Raji (cell line): ENCODE results near the gene RPS24.

Experiments
- POLR2A ChIP-seq: IDR thresholded peaks from 2 replicates; pipeline ENCODE4 v1.6.1; 2011; ENCODE audit warnings: low read depth, low read length, control low read depth; ENCODE audit not compliant: insufficient read depth

RPS24 gene

DNA sequence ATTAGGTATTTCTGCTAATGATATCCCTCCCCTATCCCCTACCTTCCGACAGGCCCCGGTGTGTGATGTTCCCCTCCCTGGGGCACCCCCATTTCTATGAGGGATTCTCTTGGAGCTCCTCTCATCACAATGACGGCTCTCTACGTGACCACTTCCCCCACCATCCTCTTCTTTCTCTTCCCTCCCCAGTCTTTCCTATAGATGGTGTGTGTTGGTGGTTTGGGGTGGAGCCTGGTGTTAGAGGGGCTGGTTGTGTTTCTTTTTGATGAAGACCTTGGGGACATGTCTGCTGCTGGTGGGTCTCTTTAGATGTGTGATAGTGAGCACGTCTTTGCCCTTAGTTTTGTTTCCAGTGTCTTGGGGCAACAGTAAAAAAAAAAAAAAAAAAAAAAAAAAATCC is 28.6 kb downstream of the RPS24 start:
- no peak for TF ChIP-seq POLR2A

DNA sequence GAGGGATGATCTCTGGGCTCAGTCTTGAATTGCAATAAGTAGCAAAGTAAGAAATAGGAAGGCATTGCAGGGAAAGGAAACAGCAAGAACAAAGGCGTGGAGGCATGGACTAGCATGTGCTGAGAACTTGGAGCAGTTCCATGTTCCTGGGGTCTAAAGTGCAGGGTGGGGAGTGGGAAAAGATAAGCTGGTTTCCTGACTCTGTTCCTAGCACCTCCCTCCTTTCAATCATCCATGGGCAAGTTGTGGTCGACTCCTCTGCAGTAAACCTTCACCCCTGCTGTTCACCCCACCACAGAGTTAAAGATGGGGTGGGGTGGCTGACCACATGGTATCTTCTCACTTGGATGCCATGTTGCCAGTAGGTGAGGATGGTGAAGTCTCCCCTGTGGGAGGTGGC is 29.6 kb downstream of the RPS24 start:
- TF ChIP-seq POLR2A, result no peak

DNA sequence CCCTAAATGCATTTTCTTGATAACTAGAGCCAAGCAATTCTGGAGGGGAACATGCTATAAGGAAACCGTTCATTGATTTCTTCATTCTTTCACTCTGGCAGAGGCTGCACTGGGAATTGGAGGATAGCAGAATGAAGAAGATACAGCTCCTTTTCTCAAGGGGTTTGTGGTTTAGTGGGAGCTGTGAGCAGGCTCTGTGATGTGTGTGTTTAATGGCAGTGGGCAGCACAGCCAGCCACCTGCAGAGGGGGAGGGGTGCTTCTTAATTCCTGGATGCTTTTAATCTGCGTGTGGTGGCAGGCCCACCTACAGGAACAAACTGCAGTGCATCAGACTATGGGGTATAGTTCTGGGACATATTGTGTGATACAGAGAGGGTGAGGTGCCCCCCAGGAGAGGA is 31.9 kb downstream of the RPS24 start:
- no peak for TF ChIP-seq POLR2A

DNA sequence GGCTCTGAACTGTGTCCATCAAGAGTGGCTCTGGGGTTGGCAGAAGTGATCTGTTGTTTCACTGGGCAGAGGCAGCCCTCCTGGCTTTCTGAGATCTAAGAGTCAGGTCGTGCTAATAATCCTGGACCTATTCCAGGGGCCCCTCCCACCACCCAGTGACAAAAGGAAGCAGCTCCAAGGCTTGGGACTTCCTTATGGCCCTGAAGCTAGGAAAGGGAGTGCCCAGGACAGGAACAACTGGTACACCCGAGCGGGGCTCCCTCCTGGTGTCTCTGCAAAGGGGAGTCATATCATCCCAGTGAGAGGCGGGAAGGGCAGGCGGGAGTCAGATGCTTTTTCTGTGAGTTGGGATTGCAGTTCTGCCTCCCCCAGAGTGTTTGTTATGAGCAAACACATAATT is 32.3 kb downstream of the RPS24 start:
- TF ChIP-seq POLR2A, result no peak

DNA sequence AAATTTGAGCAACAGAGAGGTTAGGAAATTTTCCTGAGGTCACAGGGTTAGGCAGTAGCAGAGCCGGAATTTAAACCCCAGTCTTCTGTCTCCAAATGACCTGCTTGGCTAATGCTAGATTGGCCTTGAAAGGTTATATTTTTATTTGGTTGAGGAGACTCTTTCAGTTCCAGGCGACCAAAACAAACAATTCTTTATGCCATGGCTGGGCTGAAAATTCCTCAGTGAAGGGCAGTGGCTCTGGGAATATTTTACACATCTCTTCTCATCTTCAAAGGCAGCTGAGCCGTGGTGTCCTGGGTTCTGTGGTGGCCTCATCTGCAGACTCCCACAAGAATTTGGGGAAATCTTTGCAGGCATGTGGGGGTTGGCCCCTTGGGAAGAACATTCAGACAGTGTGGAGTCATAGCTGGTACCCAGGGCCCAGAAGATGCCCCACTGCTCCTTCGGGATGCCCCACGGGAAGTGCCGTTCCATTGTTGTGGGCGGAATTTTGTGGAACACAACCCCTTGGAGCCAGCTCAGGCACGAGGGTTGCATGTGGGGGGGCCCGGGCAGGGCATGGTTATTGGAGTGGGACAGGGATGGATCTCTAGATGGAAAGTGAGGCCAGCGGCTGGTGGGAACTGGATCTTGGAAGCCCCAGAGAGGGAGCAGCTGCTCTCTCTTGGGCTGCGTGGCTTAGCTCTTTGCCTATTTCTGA is 33.2 kb downstream of the RPS24 start:
- TF ChIP-seq POLR2A, result no peak

DNA sequence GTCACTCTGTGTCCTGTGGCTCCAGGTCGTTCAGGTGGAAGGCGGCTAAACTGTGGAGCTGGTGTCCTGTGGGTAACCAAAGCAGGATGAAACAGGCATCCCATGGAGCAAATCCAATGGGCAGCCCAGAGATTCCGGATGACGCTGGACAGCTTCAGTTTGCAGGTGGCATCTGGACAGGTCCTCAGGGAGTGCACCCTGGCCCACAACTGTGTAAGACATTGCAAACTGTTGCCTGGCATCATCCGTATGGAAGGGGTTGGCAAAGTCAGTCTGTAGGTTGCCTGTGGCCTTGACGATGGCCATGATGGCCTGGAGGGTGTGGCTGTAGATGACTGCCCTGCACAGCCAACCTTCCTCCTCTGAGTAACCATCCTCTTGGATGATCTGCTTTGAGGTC is 35.5 kb downstream of the RPS24 start:
- no peak for TF ChIP-seq POLR2A

DNA sequence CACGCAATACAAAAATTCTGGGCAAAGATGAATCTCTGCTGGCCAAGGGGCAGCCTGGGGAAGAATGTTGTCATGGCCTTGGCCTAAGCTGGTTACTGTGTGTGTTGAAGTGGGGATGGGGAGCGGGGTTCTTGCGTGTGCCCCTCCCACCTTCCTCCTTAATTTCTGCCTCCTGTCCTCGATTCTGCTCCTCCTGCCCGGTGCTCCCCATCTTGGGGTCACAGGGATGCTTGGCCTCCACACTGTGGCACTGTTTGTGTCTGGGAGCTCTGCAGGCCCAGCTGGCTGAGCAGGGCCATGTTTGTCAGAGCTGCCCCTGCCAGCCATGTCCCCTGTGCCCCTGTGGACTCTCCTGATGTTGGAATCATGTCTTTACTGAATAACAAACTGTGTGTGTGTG is 37.1 kb downstream of the RPS24 start:
- TF ChIP-seq POLR2A, result no peak

DNA sequence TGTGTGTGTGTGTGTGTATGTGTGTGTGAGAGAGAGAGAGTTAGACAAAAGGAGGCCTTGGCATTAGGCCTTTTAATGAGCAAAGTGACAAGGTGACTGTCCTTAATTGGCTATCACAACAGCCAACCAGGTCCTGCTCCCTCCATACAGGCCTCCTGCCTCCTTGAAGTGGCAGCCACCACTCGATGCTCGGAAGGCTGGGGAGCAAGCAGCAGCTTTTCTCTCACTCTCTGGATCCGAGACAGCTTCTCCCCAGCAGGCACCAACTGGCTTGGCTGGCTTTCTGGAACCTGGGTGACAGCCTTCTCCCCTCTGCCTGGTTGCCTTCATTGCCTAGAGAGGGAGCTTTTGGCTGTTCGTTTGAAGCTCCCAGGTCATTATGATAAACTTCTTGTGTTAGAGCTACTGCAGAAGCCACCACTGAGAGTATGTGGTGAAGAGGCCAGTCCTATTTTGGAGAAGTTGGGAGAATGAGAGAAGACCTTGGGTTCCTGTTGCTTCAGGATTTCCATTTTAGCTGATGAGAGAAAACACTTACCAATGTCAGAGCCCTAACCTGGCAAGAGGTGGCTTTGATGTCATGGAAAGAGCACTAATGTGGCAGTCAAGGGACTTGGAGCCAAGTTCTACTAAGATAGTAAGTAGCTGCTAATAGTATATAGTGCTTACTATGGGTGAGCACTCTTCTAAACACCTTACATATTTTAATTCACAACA is 37.6 kb downstream of the RPS24 start:
- no peak for TF ChIP-seq POLR2A

DNA sequence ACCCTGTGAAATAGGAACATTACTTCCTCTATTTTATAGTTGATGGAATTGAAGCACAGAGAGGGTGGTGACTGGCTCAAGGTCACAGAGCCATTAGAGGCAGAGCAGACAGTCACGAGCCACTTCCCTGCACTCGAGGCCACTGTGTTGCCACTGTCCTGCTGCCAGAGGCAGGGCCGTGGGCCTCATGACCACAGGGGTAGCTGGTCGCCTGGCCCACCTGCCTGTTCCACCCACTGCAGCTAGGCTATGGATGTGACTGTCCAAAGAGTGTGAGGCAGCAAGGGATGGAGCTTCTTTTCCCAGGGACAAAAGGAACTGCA is 38.2 kb downstream of the RPS24 start:
- TF ChIP-seq POLR2A, result no peak

DNA sequence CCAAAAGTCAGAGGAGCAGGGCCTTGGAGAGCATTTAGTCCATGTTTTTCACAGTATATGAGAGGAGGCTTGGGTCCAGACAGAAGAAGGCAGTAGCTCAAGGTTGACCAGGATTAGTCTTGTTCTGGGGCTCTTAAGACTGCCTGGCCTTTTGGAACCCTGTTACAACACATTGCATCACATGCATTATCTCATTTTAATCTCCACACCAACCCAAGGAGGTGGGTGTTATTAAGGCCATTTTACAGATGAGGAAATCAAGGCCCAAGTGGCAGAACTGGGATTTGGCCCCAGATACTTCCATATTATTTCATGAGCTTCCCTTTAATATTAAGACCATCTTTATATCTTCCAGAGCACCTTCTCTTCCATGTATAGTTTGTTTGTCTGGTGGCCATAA is 38.8 kb downstream of the RPS24 start:
- no peak for TF ChIP-seq POLR2A

DNA sequence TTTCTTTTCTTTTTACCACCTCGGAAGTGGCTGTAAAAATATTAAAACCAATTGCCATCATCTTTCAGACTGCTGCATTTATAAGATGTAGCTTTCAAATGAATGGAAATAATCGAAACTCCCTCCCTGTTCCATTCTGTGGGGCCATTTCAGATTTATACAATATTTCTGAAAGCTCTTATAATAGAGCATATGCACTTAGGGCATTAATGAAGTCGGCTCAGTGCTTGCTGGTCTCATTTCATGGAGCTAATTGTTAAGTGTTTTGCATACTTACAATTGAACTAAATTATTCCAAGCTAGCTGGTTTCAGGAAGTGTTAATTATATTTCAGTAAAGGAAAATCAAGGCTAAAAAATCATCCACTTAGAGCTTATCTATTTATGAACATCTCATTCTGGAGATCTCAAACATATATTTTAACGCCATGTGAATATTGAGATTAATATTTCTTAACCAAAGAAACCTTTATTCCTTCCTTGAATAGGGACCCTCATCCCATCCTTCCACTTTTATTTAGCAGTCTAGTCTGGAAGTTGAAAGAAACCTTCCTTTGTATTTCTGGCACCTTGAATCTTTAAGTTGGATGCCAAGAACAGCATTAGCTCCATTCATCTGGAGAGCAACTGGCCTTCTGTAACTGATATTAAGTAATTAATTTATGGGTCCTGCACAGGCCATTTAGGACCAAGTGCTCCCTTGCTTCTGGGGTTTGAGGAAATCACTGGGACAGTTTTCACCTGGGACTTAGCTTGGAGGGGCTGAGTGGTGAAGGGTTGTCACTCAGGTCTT is 45.1 kb downstream of the RPS24 start:
- no peak for TF ChIP-seq POLR2A

DNA sequence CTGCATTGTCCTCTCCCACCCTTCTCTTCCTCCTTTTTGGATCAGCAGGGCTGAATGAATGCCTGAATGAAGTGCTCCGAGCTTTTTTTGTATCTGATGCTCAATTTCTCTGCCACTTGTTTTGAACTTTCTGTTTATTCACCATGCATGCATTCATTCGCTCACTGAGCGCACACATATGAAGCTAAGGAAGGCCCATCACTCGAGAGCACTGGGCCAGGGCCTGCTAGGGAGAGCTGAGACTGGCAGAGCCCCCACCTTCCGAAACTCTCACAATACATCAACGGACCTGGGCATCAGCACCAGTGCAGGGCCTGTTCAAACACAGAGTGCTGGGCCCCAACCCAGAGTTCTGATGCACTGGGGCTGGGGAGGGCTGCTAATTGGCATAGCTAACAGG is 45.7 kb downstream of the RPS24 start:
- no peak for TF ChIP-seq POLR2A

DNA sequence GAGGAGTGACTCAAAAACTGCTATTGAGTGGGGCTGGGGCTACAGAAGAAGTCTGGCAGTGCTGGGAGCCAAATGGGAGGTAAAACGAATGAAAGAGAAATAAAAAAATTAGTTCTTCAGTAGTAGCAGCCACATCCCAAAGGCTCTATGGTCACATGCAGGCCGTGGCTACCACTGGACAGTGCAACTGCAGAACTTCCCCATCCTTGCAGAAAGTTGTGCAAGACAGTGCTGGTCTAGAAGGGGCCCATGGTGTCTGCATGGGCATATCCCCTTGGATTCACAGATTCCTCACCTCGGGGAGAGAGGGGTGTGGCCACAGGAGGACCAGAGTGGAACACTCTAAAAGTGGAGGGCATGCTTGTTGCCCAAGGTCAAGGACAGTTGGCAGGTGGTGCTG is 47.6 kb downstream of the RPS24 start:
- no peak for TF ChIP-seq POLR2A

DNA sequence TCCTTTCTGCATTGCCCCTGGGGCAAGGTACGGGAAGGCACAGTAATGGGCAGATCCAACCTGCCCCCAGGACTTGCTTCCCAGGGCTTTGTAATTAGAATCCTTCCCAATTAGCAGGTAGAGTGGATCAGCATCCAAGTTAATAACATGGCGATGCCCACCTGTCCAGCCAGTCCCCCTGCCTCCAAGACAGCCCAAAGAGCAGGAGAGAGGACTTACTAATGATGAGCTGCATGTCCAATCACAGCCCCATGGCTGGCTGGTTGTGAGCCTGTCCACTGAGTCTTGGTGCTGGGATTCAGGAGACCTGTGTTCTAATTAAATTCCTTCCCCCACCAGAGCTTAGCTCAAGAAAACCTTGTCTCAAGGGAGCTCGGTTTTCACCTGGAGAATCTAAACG is 49.0 kb downstream of the RPS24 start:
- no peak for TF ChIP-seq POLR2A
